ENCODE data around the gene USB1.
A peak's percentile ranks its signal among the peaks of the same experiment; 100 is the strongest.

Gene USB1, protein sequence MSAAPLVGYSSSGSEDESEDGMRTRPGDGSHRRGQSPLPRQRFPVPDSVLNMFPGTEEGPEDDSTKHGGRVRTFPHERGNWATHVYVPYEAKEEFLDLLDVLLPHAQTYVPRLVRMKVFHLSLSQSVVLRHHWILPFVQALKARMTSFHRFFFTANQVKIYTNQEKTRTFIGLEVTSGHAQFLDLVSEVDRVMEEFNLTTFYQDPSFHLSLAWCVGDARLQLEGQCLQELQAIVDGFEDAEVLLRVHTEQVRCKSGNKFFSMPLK

DNA sequence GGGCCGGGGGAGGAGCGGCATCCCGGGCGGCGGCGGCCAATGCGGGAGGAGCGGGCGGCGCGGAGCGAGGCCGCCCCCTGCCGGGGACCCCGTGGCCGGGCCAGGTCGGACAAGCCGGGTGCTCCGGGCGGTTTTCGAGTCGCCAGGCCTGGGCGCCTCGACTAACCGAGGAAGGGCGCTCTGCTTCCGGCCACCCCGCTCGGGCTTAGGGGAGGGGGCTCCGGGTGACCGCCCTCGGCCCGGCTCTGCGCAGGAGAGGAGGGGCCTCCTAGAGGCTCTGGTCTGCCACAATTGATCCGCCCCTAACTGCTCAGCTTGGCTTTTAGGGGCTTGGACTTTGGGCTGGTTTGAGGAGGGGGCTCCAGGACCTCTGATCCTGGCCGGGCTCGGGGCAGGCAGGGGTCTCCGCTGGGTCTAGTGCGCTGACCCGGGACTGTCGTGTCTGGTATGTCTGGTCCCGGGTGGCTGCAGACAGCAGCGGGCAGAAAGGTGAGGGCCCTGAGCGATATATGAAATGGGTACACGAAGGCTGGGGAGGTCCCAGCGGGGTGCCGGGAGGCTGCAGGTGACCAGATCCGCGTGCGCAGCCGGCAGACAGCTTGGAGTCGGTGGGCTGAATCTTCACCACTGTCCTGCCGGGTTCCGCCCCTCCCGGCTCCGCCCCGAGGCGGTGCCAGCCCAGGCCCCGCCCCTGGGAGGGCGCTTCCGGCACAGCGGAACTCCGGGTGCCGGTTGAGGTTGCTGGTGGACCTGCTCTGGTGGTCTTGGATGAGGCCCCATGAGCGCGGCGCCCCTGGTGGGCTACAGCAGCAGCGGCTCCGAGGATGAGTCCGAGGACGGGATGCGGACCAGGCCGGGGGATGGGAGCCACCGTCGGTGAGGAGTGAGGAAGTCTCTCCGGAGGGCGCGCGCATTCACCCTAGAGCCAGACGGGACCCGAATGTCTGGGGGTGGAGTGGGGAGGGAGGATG lies at the start of gene USB1:
Gene USB1 (plus strand): TSS at position 702 of the 971 bp plus-strand sequence. CDS start 77 bp downstream, at position 779.
- DNase-seq (ENCODE audit: low read depth, low spot score) = peak; percentile 41

DNA sequence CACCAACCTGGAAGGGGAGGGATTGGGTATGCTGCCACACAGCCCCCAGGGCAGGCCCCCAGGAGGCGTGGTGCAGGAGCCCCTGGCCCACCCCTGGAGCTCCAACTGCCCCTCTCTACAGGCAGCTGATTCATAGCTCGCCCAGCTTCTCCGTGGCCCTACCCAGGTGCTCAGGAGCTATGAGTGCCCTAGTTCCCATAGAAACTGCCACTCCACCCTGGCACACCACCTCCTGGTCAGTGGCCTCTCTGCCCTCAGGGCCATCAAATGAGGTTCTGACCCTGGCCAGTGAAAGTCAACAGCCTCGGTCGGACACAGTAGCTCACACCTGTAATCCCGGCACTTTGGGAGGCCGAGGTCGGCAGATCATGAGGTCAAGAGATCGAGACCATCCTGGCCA lies 48.3 kb upstream of the USB1 start:
- DNase-seq (ENCODE audit: low read depth, low spot score) = no peak

DNA sequence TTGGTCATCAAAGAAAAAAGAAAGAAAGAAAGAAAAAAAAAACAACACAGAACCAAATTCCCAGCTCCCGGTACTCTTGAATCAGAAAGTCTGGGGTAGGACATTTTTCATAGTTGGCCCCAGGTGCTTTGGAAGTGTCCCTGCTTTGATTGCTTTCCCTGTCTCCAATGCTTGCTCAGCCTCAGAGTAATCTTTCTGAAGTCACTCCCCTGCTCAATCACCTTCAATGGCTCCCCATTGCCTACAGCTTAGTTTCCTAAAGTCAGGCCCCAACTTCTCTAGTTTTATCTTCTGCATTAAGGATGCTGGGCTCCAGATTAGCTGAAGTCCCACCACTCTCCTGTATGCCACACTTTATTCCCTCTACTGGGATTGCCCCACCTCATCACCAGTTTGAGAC lies 47.4 kb upstream of the USB1 start:
- no peak for DNase-seq (ENCODE audit: low read depth, low spot score)

DNA sequence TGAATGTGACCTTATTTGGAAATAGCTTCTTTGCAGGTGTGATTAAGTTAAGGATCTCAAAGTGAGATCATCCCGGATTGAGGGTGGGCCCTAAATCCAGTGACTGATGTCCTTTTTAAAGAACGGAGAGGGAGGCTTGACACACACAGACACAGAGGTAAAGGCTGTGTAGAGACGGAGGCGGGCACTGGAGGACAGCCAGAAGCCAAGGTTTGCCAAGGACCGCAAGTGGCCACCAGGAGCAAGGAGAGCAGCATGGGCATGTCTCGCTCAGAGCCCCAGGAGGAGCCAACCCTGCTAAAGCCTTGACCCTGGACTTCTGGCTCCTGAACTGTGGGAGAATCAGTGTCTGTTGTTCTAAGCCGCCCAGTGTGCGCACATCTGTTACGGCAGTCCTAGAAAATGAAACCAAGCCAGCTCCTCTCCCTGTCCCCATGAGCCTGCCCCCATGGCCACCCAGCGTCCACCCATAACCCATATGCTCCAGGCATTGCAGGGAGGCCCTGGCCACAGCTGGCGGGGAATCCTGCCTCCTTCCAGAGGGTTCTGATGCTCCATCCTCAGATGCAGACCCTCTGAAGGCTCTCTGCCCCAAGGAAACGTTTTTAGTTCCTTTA lies 45.5 kb upstream of the USB1 start:
- DNase-seq (ENCODE audit: low read depth, low spot score) = no peak

DNA sequence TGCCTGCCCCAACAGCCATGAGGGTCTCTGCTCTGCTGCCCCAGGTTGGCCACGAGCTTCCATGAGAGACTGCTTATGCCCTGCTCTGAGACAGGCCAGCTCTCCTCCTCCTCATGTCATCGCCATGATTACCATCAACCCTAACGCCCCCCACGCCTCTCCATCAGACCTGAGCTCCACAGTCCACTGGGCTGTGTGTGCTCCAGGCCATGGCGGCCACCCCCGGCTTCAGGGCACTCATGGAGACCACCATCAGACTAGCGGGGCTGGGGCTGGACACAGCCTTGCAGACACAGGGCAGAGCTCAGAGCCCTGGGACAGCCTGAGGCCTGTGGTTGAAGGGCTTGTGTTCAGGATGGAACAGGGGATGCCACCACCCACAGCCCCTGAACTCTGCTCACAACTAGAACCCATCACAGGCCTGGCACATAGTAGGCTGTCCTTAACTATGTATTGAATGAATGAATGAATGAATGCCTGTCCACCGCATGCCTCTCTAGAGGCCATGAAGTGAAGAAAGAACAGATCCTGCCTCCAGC lies 44.9 kb upstream of the USB1 start:
- DNase-seq (ENCODE audit: low read depth, low spot score) = no peak

DNA sequence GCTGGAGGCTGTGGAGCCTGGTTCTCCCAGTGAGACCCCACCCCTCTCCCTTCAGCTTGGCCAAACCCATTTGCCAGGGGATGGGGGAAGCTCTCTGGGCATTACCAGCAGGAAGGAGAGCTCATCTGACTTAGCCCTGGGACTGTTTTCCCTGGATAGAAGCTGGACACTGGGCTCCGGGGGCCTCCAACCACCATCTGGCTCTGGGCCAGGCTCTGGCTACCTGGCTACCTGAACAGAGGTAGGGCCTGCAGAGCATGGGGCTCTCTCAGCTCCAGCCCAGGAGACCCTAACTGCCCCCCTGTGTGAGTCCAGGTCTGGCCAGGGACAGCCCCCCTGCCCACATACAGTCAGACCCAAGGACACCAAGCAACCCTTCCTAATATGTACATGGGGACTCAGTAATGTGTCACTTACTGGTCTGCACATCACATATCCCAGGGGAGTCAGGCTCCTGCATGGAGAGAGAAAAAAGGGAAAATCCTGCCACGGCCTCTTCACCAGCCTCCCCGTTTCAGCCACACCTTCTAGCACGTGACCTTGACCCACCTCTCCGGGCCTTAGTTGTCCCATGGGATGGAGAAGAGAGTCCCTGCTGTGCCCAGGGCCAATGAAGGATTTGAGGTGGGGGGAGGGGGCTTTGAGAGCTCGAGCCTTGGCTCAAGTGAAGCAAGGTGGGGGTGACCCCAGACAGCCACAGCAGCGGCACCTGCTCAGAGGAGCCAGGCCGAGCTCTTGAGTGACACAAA lies 44.1 kb upstream of the USB1 start:
- DNase-seq (ENCODE audit: low read depth, low spot score) = no peak

DNA sequence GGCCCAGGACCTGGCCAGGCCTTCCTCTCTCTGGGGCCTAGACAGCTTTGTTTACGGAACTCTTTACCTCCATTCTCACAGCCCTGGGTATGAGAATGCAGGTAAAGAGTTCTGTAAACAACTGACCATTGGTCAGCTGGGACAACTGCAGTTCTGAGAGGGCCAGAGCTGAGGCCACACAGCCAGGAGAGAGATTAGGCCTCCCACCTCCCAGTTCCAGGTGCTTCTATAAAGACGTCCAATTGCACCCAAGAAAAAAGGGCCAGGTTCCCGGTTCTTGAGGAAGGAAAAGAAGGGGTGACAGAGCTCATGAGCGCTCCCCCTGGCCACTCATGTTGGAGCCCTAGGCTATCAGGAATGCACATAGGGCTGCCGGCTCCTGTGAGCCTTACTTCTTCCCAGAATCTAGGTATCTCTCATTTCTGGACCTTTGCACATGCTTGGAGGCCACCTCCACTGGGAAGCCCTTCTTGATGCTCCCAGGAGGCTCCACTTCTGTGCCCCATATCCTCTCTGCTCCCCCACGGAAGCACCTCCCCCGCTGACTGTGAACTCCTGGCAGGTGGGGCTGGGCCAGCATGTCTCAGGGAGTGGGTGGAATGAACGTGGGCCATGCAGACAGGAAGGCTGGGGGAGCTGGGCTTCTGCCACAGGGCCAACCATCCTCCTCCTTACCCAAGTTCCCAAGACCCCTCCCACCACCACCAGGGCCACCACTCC lies 43.4 kb upstream of the USB1 start:
- no peak for DNase-seq (ENCODE audit: low read depth, low spot score)

DNA sequence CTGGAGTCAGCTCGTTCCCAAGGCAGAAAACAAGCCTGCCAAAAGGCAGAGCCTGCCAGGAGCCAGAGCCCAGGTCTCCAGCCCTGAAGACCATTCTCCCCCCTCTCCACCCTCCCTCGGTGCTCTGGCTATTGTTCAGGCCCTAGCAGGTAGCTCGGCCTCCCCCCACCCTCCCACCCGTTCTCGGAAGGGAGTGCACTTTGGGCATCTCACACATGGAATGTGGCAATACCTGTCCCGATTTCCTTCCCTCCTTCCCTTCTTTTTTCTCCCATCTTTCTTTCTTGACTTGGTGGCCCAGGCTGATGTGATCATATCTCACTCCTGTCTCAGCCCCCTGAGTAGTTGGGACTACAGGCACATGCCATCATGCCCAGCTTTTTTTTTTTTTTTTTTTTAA lies 42.7 kb upstream of the USB1 start:
- no peak for DNase-seq (ENCODE audit: low read depth, low spot score)

DNA sequence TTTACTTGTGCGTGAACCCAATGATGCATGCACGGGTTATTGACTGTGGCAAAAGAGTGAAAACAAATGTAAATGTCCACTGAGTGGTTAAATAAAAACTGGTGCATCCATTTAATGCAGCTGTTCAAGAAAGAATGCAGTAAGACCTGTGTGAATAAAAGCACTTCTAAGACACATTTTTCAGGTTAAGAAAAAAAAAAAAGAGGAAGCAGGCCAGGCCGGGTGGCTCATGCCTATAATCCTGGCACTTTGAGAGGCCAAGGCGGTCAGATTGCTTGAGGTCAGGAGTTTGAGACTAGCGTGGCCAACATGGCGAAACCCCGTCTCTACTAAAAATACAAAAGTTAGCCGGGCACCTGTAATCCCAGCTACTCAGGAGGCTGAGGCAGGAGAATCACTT lies 42.1 kb upstream of the USB1 start:
- DNase-seq (ENCODE audit: low read depth, low spot score) = no peak

DNA sequence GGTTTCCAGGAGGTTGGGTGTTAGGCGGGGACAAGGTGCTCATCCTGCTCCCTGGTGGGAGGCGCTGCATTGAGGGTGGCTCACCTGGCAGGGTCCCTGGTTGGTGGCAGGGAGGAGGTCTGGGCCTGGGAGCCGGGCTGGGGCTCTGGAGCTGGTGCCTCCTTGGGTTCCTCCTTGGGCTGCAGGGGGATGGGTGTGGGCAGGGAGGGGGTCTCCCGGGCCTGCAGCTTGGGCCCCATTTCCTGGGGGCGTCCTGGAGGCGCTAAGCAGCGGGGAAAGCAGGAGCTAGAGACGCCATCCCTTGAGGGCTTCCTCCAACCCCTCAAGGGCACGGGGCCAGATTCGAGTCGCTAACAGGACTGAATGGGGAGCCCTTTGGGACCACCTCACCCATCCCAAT lies 41.4 kb upstream of the USB1 start:
- DNase-seq (ENCODE audit: low read depth, low spot score) = no peak

DNA sequence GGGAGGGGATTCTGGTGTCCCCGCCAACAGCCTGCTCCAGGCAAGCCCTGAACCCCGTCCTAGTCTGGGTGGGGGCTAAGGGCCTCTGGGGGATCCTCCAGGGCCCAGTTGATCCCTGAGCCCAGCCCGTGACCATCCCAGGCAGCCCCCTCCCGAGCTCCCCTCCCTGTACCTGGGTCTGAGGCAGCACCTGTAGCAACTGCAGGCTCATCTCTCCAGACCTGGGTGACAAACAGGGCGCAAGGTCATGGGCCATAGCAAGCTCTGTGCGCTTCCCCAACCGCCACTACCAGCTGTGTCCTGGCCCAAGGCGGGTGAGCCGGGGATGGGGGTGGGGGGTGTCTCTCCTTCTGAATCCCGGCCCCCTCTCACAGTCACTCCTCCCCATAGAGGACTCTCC lies 40.9 kb upstream of the USB1 start:
- DNase-seq (ENCODE audit: low read depth, low spot score) = no peak

DNA sequence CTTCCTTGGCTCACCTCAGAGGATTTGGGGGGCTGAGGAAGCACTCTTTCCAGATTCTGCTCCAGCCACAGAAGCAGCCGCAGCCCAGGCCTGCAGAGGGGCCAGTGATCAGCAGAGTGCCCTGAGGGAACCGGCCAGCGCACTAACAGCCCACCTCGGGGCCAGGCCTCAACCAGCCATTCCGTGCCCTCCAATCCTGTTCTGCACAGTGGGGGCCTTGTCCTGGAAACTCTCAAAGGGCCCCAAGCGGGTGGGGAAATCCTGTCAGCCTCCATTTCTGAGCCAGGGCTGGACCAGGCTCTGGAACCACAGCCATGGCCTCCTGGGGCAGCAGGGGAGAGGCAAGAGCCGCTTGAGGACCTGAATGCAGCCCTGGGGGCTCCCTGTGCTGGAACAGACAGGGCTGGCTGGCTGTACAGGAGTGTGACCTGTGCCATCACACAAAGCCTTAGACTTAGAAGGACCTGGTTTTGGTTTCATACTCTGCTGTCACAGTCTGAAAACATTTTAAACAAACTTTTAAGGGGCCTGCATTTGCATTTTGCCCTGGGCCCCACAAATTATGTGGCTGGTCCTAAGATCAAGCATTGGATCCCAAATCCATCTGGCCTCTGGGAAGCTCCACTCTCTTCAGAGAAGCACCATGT lies 40.3 kb upstream of the USB1 start:
- DNase-seq (ENCODE audit: low read depth, low spot score) = no peak

DNA sequence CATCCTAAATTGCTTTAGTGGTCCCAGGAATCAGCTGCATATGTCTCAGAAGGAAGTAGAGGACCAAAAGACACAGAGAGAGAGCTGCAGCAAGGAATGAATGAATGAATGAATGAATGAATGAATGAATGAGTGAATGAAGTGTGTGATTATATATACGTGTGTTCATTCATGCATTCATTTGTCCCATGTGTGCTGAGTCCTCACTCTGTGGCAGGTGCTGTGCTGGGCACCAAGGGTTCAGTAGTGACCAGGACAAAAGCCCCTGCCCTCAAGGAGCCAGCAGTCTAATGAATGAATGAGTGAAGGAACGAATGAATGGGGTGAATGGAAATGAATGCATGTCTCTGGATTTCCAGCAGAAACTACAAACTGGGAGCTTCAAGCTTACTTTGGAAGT lies 39.7 kb upstream of the USB1 start:
- no peak for DNase-seq (ENCODE audit: low read depth, low spot score)

DNA sequence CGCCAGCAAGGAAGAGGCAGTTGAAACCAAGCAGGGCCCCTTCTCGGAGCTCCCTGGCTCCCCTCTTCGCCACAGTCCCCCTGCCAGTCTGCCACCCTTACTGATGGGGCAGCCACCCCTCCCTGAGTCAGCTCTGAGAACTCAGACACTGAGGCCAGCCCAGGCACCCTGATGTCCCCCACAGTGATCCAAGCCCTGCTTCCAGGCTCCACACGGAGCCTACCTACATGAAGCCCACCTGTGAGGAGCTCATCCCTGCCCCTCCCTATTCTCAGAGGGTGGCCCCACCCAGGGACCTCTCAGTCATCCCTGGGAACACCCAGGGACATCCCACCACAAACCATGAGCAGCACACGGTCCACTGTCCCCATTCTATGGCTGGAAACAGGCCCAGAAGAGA lies 39.2 kb upstream of the USB1 start:
- no peak for DNase-seq (ENCODE audit: low read depth, low spot score)

DNA sequence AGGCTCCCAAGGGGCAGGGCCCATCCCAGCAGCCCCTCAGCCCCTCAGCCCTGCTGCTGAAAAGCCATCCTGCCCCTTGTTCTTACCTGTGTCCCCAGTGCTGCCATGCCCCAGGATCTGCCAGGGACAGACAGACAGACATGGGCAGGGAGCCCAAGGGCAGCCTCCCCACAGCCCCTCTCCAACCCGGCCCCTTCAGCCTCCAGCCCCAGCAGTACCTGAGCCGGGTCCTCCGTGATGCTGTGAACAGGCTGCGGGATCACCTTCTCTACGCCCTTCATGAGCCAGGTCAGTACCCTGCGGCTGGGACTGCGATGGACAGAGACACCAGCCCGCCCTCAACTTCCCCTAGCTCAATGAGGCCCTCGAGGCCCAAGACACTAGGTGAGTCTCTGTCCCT lies 38.5 kb upstream of the USB1 start:
- DNase-seq (ENCODE audit: low read depth, low spot score) = no peak

DNA sequence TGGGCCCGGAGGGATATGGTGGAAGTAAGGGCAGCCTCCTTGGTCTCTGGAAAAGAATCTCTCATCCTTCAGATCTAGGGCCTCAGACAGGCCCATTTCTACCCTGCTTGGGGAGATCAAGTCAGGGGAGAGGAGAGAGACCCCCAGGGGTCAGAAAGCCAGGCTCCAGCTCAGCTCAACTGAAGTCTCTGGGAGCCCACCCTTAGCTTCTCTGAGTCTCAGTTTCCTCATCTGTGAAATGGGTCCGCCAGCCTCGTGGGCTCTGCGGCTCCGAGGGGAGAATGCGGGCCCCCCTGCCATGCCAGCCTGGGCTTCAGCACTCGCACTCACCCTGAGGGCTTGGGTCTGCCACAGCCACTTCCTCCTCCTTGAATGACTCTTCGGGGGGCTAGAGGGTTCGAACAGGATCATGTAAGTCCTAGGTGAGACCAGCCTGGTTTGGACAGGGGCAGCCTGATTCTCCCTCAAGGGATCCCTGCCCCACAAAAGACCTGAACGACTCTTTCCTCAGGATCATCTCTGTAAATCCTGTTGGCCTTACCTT lies 37.0 kb upstream of the USB1 start:
- no peak for DNase-seq (ENCODE audit: low read depth, low spot score)

DNA sequence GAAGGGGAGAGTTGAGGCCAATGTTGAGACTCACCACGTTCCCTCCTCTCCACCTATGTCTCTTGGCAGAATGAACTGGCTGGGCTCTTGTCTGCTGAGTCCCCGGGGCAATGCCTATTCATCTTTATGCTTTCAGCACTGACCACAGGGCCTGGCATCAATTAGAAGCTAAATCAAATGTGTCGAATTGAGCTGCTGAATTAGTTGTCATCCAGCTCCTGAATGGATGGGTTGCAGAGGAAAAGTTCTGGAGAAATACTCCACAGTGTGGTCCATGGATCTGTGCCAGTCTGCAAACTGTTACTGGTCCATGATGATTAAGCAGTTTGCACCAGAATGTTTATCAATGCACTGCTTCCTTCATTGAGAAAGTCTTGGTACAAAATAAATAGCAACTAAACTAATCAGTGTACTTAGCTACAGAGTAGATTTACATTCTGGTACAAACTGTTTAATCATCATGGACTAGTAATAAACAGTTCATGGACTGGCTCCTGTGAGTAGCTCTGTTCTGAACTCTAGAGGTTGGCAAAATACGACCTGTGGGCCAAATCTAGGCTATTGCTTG lies 34.9 kb upstream of the USB1 start:
- DNase-seq (ENCODE audit: low read depth, low spot score) = no peak

DNA sequence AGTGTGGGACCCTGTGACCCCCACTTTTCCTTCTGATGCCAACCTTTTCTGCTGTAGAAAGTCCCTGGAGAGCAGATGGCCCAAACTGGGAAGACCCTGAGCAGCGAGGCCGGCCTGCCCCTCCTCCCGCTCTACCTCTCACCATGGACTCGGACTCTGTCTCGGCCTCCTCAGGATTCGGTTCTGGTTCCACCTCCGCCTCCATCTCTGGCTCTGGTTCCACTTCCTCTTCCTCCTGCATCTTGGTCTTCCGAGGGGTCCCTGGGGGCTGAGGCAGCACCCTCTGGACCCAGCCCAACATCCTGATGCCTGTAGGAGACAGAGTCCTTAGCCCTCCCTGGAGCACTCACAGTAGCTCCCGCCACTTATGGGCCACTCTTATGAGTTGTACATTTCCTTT lies 34.2 kb upstream of the USB1 start:
- no peak for DNase-seq (ENCODE audit: low read depth, low spot score)

DNA sequence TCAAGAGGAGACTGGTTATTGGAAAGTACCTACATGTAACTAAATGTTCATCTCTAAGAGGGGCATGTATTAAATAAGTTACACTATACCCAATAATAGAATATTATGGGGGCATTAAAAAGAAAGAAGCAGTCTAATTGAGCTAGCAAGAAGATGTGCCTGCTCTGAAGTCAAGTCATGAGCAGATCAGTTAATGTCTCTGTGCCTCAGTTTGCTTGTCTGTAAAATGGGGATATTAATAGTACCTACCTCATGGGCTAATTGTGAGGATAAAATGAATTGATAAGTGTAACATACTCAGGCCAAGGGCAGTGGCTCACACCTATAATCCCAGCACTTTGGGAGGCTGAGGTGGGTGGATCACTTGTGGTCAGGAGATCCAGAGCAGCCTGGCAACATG lies 33.3 kb upstream of the USB1 start:
- DNase-seq (ENCODE audit: low read depth, low spot score) = no peak
